Measurements from ENCODE around the gene HHAT. TPM values are rescaled to one million over a fixed set of nuclear protein-coding genes. Genes with fewer than 3 reads are reported as not detected.

HHAT gene
- total and polyA plus RNA-seq, 12 donors = 0.81 to 4.3 (median 2.6) TPM

GRCh38 chr1:210683403-210684047, 354.8 kb downstream of the HHAT start:
- intact Hi-C loops (cut with DNase I) = no loop called here
- ATAC-seq (no peak), DNase-seq (no peak)
- no peak for TF ChIP-seq CTCF (IDR thresholded peaks at IDR 0.05)
- 95 to 97% methylated on average over 33 of the region's 33 CpGs for WGBS, 2 donors
- Histone ChIP-seq H3K27me3 (no peaks in the 10 kb centered on the region), H3K4me3 (no peak overlapping the region), H3K4me1 (no peaks in the 10 kb centered on the region), H3K27ac (no peak overlapping the region), H3K36me3 (no peaks in the 10 kb centered on the region), H3K9me3 (no peaks in the 10 kb centered on the region)

GRCh38 chr1:210684466-210685294, 356.0 kb downstream of the HHAT start:
- no peak for ATAC-seq
- WGBS, 2 donors = 71 to 89% methylated on average over 5 of the region's 5 CpGs

GRCh38 chr1:210685295-210685650, 356.6 kb downstream of the HHAT start:
- Histone ChIP-seq H3K4me3 (no peak overlapping the region), H3K4me1 (no peaks in the 10 kb centered on the region), H3K27ac (no peak overlapping the region), H3K27me3 (no peaks in the 10 kb centered on the region), H3K9me3 (no peaks in the 10 kb centered on the region), H3K36me3 (no peaks in the 10 kb centered on the region)
- 89 to 91% methylated on average over 3 of the region's 3 CpGs for WGBS, 2 donors
- no peak for DNase-seq
- TF ChIP-seq CTCF (IDR thresholded peaks at IDR 0.05) = no peak
- intact Hi-C loops (cut with DNase I) = no loop called here
- ATAC-seq = no peak

More at GRCh38 chr1:210684466-210685294, 356.0 kb downstream of the HHAT start:
- no peak for TF ChIP-seq CTCF (IDR thresholded peaks at IDR 0.05)
- DNase-seq = no peak
- Histone ChIP-seq H3K4me3 (no peak overlapping the region), H3K4me1 (no peaks in the 10 kb centered on the region), H3K27ac (no peak overlapping the region), H3K27me3 (no peaks in the 10 kb centered on the region), H3K9me3 (no peaks in the 10 kb centered on the region), H3K36me3 (no peaks in the 10 kb centered on the region)
- intact Hi-C loops (cut with DNase I) = no loop called here

GRCh38 chr1:210686841-210687240, 358.1 kb downstream of the HHAT start:
- no peak for ATAC-seq
- intact Hi-C loops (cut with DNase I) = no loop called here
- TF ChIP-seq CTCF (IDR thresholded peaks at IDR 0.05) = no peak
- Histone ChIP-seq H3K27ac (no peak overlapping the region), H3K27me3 (no peaks in the 10 kb centered on the region), H3K36me3 (no peaks in the 10 kb centered on the region), H3K4me3 (no peak overlapping the region), H3K9me3 (no peaks in the 10 kb centered on the region), H3K4me1 (no peaks in the 10 kb centered on the region)
- DNase-seq = no peak
- WGBS, 2 donors = 46 to 48% methylated on average over 3 of the region's 3 CpGs

Measured in heart right ventricle (tissue), 16 donors.